ENCODE measurements around the gene CLEC20A.

DNA sequence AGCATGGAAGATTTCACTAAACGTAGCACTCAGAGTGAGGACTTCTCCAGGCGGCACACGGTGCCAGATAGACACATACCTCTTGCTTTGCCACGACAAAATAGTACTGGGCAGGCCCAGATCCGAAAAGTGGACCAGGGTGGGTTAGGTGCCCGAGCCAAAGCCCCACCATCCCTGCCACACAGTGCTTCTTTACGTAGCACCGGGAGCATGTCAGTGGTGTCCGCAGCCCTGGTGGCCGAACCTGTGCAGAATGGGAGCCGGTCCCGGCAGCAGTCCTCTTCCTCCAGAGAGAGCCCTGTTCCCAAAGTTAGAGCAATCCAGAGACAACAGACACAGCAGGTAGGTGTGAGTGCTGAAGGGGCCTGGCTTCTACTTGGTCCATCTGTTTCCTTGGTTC lies 38.6 kb downstream of the CLEC20A start:
- no peak for TF ChIP-seq GATA2 (IDR thresholded peaks at IDR 0.05; ENCODE audit: low read depth, low read length)
- no peak for TF ChIP-seq GATA3 (IDR thresholded peaks at IDR 0.05; ENCODE audit: low read depth, low read length)

Measured in SH-SY5Y (cell line).